ENCODE measurements around the gene LMO1.

- no peak for TF ChIP-seq CTCF (IDR thresholded peaks at IDR 0.05; ENCODE audit: insufficient read depth, low read length, poor library complexity, severe bottlenecking)
- no peak for TF ChIP-seq EZH2phosphoT487 (conservative IDR thresholded peaks at IDR 0.05; ENCODE audit: low read length)
Measured at GRCh38 chr11:8242499-8243280, 21.0 kb downstream of the LMO1 start.
